C4-2B (cell line): ENCODE measurements around the gene ISG20.

ENCODE experiments used
- H3K27ac ChIP-seq: fragments of 450-650 bp; 2 replicates; pipeline ENCODE4 v1.5.1; 2017
- CTCF ChIP-seq: fragments of 450-650 bp; conservative IDR thresholded peaks from 2 replicates; pipeline ENCODE4 v1.5.1; 2017; ENCODE audit warnings: mild to moderate bottlenecking
- ZFX ChIP-seq: fragments of 450-650 bp; IDR thresholded peaks from 2 replicates; pipeline ENCODE4 v1.6.1; 2017

The ISG20 gene

DNA sequence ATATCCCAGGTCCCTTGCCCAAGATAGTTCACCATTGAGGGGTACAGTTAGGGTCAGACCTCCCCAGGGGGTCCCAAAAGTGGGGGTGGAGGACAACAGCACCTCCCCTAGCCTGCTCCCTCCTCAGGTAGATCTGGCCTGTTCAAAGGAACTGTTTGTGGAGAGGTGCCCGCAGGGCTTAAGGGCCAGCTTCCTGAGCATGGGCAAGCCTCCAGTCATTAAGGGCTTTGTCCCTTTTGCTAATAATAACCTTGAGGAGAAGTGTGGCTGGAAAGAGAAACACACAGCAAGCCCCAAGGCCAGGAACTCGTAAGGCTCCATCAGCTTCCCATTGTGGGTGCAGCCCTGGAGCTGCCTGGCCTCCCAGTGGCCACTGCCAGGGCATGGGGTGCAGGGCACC lies 47.4 kb downstream of the ISG20 start:
- no peak overlapping the region for H3K27ac ChIP-seq
- TF ChIP-seq ZFX = no peak

GRCh38 chr15:88688394-88688933 lies 49.6 kb downstream of the ISG20 start:
- TF ChIP-seq CTCF = no peak
- no peak for TF ChIP-seq ZFX
- H3K27ac ChIP-seq = no peak overlapping the region

GRCh38 chr15:88690331-88690730 lies 51.5 kb downstream of the ISG20 start:
- no peak overlapping the region for H3K27ac ChIP-seq
- TF ChIP-seq CTCF (no peak), ZFX (no peak)

GRCh38 chr15:88693191-88693590 lies 54.4 kb downstream of the ISG20 start:
- no peak overlapping the region for H3K27ac ChIP-seq
- TF ChIP-seq ZFX (no peak), CTCF (no peak)

DNA sequence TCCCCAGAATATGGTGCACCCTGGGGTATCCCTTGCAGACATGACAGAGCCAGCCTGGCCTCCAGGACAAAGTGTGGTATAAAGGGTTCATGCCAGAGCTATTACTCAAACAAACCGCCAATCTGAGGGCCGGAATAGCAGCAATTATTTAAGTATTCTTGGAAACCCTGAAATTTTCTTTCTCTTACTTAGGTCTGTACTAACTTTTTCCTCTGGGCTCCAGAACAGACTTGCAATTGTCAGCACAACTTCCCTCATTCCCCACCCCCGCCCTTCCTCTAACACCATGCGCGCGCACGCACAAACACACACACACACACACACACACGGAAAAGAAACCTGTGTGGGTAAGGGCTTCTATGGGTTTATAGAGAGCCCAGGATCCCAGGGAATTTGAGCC lies 56.3 kb downstream of the ISG20 start:
- H3K27ac ChIP-seq = no peak overlapping the region
- TF ChIP-seq ZFX (no peak), CTCF (no peak)

GRCh38 chr15:88695691-88696251 lies 57.0 kb downstream of the ISG20 start:
- no peak for TF ChIP-seq CTCF
- H3K27ac ChIP-seq = no peak overlapping the region

GRCh38 chr15:88696254-88696653 lies 57.4 kb downstream of the ISG20 start:
- TF ChIP-seq CTCF = no peak
- TF ChIP-seq ZFX = no peak
- no peak overlapping the region for H3K27ac ChIP-seq

DNA sequence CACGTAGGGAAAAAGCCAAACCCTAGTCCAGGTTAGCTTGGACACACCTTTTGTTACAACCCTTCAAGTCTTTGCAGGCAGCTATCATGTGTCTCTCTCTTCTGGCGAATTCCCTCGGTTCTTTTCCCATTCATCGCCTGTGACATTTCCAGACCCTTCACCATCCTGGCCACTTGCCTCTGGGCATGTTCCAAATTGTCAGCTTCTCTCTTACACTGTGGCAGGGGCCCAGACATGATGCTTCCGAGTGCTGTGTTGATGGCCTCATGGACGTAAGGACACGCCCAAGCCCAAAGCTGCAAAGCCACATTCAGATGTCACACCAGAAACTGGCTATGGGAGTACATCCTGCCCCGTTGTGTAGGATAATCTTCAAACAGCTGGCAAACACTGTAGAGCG lies 58.5 kb downstream of the ISG20 start:
- no peak overlapping the region for H3K27ac ChIP-seq
- TF ChIP-seq CTCF = no peak
- no peak for TF ChIP-seq ZFX
